IMR-90 (cell line): ENCODE measurements around the gene IRF2BP2. TPM values are rescaled to one million over a fixed set of nuclear protein-coding genes. Genes with fewer than 3 reads are reported as not detected.
A peak's percentile ranks its signal among the peaks of the same experiment; 100 is the strongest.

Experiments
- ATAC-seq: fragments of 200-7000 bp; cut with Tn5 transposase; 2 replicates; pipeline ENCODE4 v1.9.1; 2020; ENCODE audit warnings: low read depth, mild to moderate bottlenecking, moderate library complexity
- BruUV-seq: library from RNA; stranded (reverse); fragments of 400-500 nt; replicated peaks from 2 replicates; lab custom pipeline; 2021; lab: Mats Ljungman, UMichigan
- CTCF ChIA-PET: fragments of 300-600 bp; formaldehyde crosslinking; extraction: SDS; loops from one replicate; lab custom pipeline; 2021; ENCODE audit warnings: antibody characterized with exemption; lab: Yijun Ruan, JAX
- POLR2A ChIA-PET: fragments of 300-600 bp; sonication (Branson Sonifier 250); formaldehyde crosslinking; loops from one replicate; lab custom pipeline; 2022; ENCODE audit warnings: antibody characterized with exemption; ENCODE audit not compliant: unreplicated experiment; lab: Charles Lee
- DNase-seq: peaks from one replicate; pipeline ENCODE4 v3.0.0; 2013
- H2AFZ ChIP-seq: replicated peaks from 2 replicates; pipeline ENCODE3; 2013; ENCODE audit warnings: low read length, mild to moderate bottlenecking; ENCODE audit not compliant: poor library complexity
- H2AK5ac ChIP-seq: 2 replicates; pipeline ENCODE4 v1.6.1; 2013; ENCODE audit warnings: low read depth, low read length, inconsistent platforms
- H2AK9ac ChIP-seq: replicated peaks from 2 replicates; pipeline ENCODE3; 2013; ENCODE audit warnings: mild to moderate bottlenecking, low read depth, low read length, moderate library complexity; ENCODE audit not compliant: poor library complexity
- H2BK120ac ChIP-seq: 2 replicates; pipeline ENCODE4 v1.6.1; 2013; ENCODE audit warnings: low read depth, low read length, inconsistent platforms
- H2BK15ac ChIP-seq: 3 replicates; pipeline ENCODE4 v1.6.1; 2013; ENCODE audit warnings: low read depth, low read length, inconsistent platforms
- H2BK20ac ChIP-seq: 2 replicates; pipeline ENCODE4 v1.6.1; 2013; ENCODE audit warnings: low read depth, mild to moderate bottlenecking, inconsistent platforms, low read length, moderate library complexity
- H2BK5ac ChIP-seq: 2 replicates; pipeline ENCODE4 v1.6.1; 2013; ENCODE audit warnings: mild to moderate bottlenecking, low read depth, low read length, inconsistent platforms; ENCODE audit not compliant: poor library complexity, severe bottlenecking
- H3K14ac ChIP-seq: replicated peaks from 2 replicates; pipeline ENCODE4 v1.6.1; 2013; ENCODE audit warnings: low read depth, low read length, inconsistent platforms
- H3K18ac ChIP-seq: 2 replicates; pipeline ENCODE4 v1.6.1; 2013; ENCODE audit warnings: low read depth, low read length, control low read depth
- H3K23ac ChIP-seq: 2 replicates; pipeline ENCODE4 v1.6.1; 2013; ENCODE audit warnings: low read depth, low read length, inconsistent platforms
- H3K27ac ChIP-seq: 2 replicates; pipeline ENCODE4 v1.5.1; 2013; ENCODE audit warnings: mild to moderate bottlenecking, control low read depth, low read length; ENCODE audit not compliant: insufficient read depth
- H3K27me3 ChIP-seq: 2 replicates; pipeline ENCODE4 v1.6.1; 2013; ENCODE audit warnings: low read length; ENCODE audit not compliant: control insufficient read depth, insufficient read depth
- H3K36me3 ChIP-seq: 2 replicates; pipeline ENCODE4 v1.6.1; 2013; ENCODE audit warnings: low read length, mixed read lengths; ENCODE audit not compliant: control insufficient read depth, insufficient read depth
- H3K4ac ChIP-seq: 2 replicates; pipeline ENCODE4 v1.6.1; 2013; ENCODE audit warnings: low read depth, low read length, inconsistent platforms
- H3K4me1 ChIP-seq: 2 replicates; pipeline ENCODE4 v1.6.1; 2013; ENCODE audit warnings: low read length, mixed read lengths; ENCODE audit not compliant: control insufficient read depth, insufficient read depth
- H3K4me2 ChIP-seq: 2 replicates; pipeline ENCODE4 v1.6.1; 2013; ENCODE audit warnings: low read depth, mild to moderate bottlenecking, control low read depth, low read length, moderate library complexity
- H3K4me3 ChIP-seq: 2 replicates; pipeline ENCODE4 v1.5.1; 2013; ENCODE audit warnings: low read depth, mild to moderate bottlenecking, control low read depth, low read length, moderate library complexity; ENCODE audit not compliant: insufficient read depth
- H3K56ac ChIP-seq: 2 replicates; pipeline ENCODE4 v1.6.1; 2013; ENCODE audit warnings: low read length, inconsistent platforms; ENCODE audit not compliant: insufficient read depth; ENCODE audit errors: extremely low read depth
- H3K79me1 ChIP-seq, 2 experiments: 2 replicates each; pipeline ENCODE4 v1.6.1; 2013; ENCODE audit warnings: low read length in 2 of 2, inconsistent platforms in 1 of 2, low read depth in 1 of 2
- H3K9ac ChIP-seq: 2 replicates; pipeline ENCODE4 v1.6.1; 2013; ENCODE audit warnings: low read depth, low read length, control low read depth
- H3K9me1 ChIP-seq: 2 replicates; pipeline ENCODE4 v1.6.1; 2013; ENCODE audit warnings: low read length, inconsistent platforms; ENCODE audit not compliant: insufficient read depth
- H3K9me3 ChIP-seq: 2 replicates; pipeline ENCODE4 v1.6.1; 2013; ENCODE audit warnings: low read length; ENCODE audit not compliant: control insufficient read depth, insufficient read depth
- H4K20me1 ChIP-seq: 2 replicates; pipeline ENCODE4 v1.6.1; 2013; ENCODE audit warnings: low read length, inconsistent platforms; ENCODE audit not compliant: insufficient read depth
- H4K5ac ChIP-seq: 2 replicates; pipeline ENCODE4 v1.6.1; 2013; ENCODE audit warnings: mild to moderate bottlenecking, low read depth, low read length, control low read depth
- H4K8ac ChIP-seq, 2 experiments: 2 replicates each; pipeline ENCODE4 v1.6.1; 2013; ENCODE audit warnings: low read depth in 2 of 2, low read length in 2 of 2, control low read depth in 1 of 2, inconsistent platforms in 1 of 2
- H4K91ac ChIP-seq: 2 replicates; pipeline ENCODE4 v1.6.1; 2013; ENCODE audit warnings: low read depth, low read length, inconsistent platforms; ENCODE audit not compliant: insufficient read depth
- BHLHE40 ChIP-seq: fragments of 150-350 bp; IDR thresholded peaks from 2 replicates; pipeline ENCODE4 v1.6.1; 2016; ENCODE audit warnings: mild to moderate bottlenecking, low read depth, low read length
- CEBPB ChIP-seq: IDR thresholded peaks from 2 replicates; pipeline ENCODE4 v1.6.1; 2012; ENCODE audit warnings: low read depth, low read length, improper control_type of control experiment
- CTCF ChIP-seq: conservative IDR thresholded peaks from 2 replicates; pipeline ENCODE4 v1.5.1; 2012; ENCODE audit warnings: mild to moderate bottlenecking, low read depth, low read length, improper control_type of control experiment
- ELK1 ChIP-seq: fragments of 150-350 bp; IDR thresholded peaks from 2 replicates; pipeline ENCODE4 v1.6.1; 2016; ENCODE audit warnings: low read depth, mild to moderate bottlenecking, low read length, moderate library complexity, borderline replicate concordance
- FOS ChIP-seq: fragments of 150-350 bp; IDR thresholded peaks from 2 replicates; pipeline ENCODE4 v1.6.1; 2016; ENCODE audit warnings: low read depth, low read length
- MAFK ChIP-seq: IDR thresholded peaks from 2 replicates; pipeline ENCODE4 v1.6.1; 2012; ENCODE audit warnings: low read depth, low read length, improper control_type of control experiment
- MAZ ChIP-seq: IDR thresholded peaks from 2 replicates; pipeline ENCODE4 v1.6.1; 2012; ENCODE audit warnings: low read depth, mild to moderate bottlenecking, low read length, improper control_type of control experiment, moderate library complexity, borderline replicate concordance
- MXI1 ChIP-seq: IDR thresholded peaks from 2 replicates; pipeline ENCODE4 v1.6.1; 2012; ENCODE audit warnings: low read depth, mild to moderate bottlenecking, low read length, moderate library complexity, borderline replicate concordance
- NFE2L2 ChIP-seq: fragments of 150-350 bp; IDR thresholded peaks from 2 replicates; pipeline ENCODE4 v1.6.1; 2016; ENCODE audit warnings: low read depth, mild to moderate bottlenecking, low read length
- RAD21 ChIP-seq: IDR thresholded peaks from 2 replicates; pipeline ENCODE4 v1.6.1; 2012; ENCODE audit warnings: low read length, improper control_type of control experiment
- RCOR1 ChIP-seq: IDR thresholded peaks from 2 replicates; pipeline ENCODE4 v1.6.1; 2012; ENCODE audit warnings: mild to moderate bottlenecking, low read length, improper control_type of control experiment; ENCODE audit not compliant: insufficient replicate concordance
- RFX5 ChIP-seq: IDR thresholded peaks from 2 replicates; pipeline ENCODE4 v1.8.0; 2012; ENCODE audit warnings: low read depth, mild to moderate bottlenecking, low read length, moderate library complexity
- SMC3 ChIP-seq: fragments of 150-350 bp; IDR thresholded peaks from 2 replicates; pipeline ENCODE4 v1.6.1; 2016; ENCODE audit warnings: low read depth, mild to moderate bottlenecking, antibody characterized with exemption, low read length, moderate library complexity
- USF2 ChIP-seq: fragments of 150-350 bp; IDR thresholded peaks from 2 replicates; pipeline ENCODE4 v1.6.1; 2017; ENCODE audit warnings: mild to moderate bottlenecking, antibody characterized with exemption, low read length, low read depth
- WGBS, 2 experiments: methylation state at CpG; one replicate each; pipeline versions ENCODE4 v1.1.5 to v1.1.7; 2013; ENCODE audit warnings: missing lambda C conversion rate in 2 of 2; ENCODE audit not compliant: insufficient read length in 1 of 2; ENCODE audit errors: extremely low coverage in 2 of 2; 5-methylcytosine and 5-hydroxymethylcytosine counted together
- dilution Hi-C: fragments of 300-500 bp; cut with HindIII; formaldehyde crosslinking; loops from one replicate; pipeline ENCODE4 v1.14.3; 2018; ENCODE audit warnings: low sequenced_read_pairs; ENCODE audit not compliant: unreplicated experiment
- in situ Hi-C: fragments of 300-500 bp; cut with MboI; formaldehyde crosslinking; loops from 3 replicates; pipeline ENCODE4 v1.14.3; 2019; ENCODE audit warnings: low sequenced_read_pairs, inconsistent platforms, mixed read lengths
- intact Hi-C: fragments of 100-400 bp; cut with micrococcal nuclease; formaldehyde crosslinking; loops from 2 replicates; pipeline ENCODE4 v1.10.0; 2022
- polyA plus RNA-seq, 3 experiments: library from polyadenylated mRNA; depleted of rRNA; stranded (reverse); fragments of >200 nt; gene quantifications; 2 replicates each; pipeline ENCODE4 v1.2.3, GENCODE V29; 2012; ENCODE audit warnings: low replicate concordance in 1 of 3
- total RNA-seq: library from RNA; depleted of rRNA; stranded (reverse); fragments of >200 nt; gene quantifications from 2 replicates; pipeline ENCODE4 v1.2.3, GENCODE V29; 2012

The IRF2BP2 gene
- total and polyA plus RNA-seq, 2 of the 4 experiments (the other 2 are of a cell fraction), result 47.0 to 66.6 TPM

- BruUV-seq, result no TSS peak
- peak overlapping the region; percentile 96 for H3K4ac ChIP-seq
- CTCF ChIA-PET, result no interaction called here
Observed at GRCh38 chr1:234617986-234618736, 8.2 kb upstream of the IRF2BP2 start.

More at GRCh38 chr1:234617986-234618736, 8.2 kb upstream of the IRF2BP2 start:
- Histone ChIP-seq H2BK20ac (peak overlapping the region; percentile 99), H3K4me2 (peak overlapping the region; percentile 9; the same call in 1 of the 2 replicates), H3K23ac (peak overlapping the region; percentile 98; the same call in 1 of the 2 replicates), H3K56ac (peak overlapping the region; percentile 89), H3K36me3 (no peaks in the 10 kb centered on the region), H3K4me1 (peaks cover 30% of the 10 kb centered on the region), H3K4me3 (no peak overlapping the region), H2AK9ac (peak overlapping the region; percentile 13), H3K9ac (peak overlapping the region; percentile 59; the same call in 1 of the 2 replicates), H4K91ac (peak overlapping the region; percentile 96), H3K9me3 (no peaks in the 10 kb centered on the region), H3K14ac (peak overlapping the region; percentile 95), H4K20me1 (no peaks in the 10 kb centered on the region), H3K18ac (peak overlapping the region; percentile 100), H2AFZ (no peak overlapping the region), H4K8ac (peak overlapping the region; percentile 86 to 97), H3K27ac (peak overlapping the region; percentile 99), H2BK120ac (peak overlapping the region; percentile 98), H2AK5ac (peak overlapping the region; percentile 91), H3K9me1 (peaks cover 11% of the 10 kb centered on the region), H3K79me1 (peaks cover 0 to 5% of the 10 kb centered on the region in 2 experiments; a peak in 2 of 4 replicates), H3K27me3 (no peaks in the 10 kb centered on the region), H2BK5ac (peak overlapping the region; percentile 100), H4K5ac (peak overlapping the region; percentile 100), H2BK15ac (peak overlapping the region; percentile 96)
- TF ChIP-seq FOS, result no peak
- TF ChIP-seq CEBPB, result no peak
- no peak for TF ChIP-seq NFE2L2
- no peak for TF ChIP-seq MAFK
- no peak for TF ChIP-seq MXI1
- TF ChIP-seq ELK1, result no peak
- no peak for TF ChIP-seq BHLHE40
- TF ChIP-seq CTCF, result no peak
- no peak for TF ChIP-seq MAZ
- no peak for TF ChIP-seq RAD21
- no peak for TF ChIP-seq RCOR1
- TF ChIP-seq USF2, result no peak
- TF ChIP-seq SMC3, result no peak
- TF ChIP-seq RFX5, result no peak
- peak; percentile 85 for DNase-seq
- no CpG with 5 or more reads among the region's 7 CpGs for WGBS, 2 experiments
- POLR2A ChIA-PET, result no interaction called here
- dilution Hi-C loops (no loop called here), intact Hi-C loops (no loop called here), in situ Hi-C loops (loop anchor here (25.0 kb wide), 1 partner anchor 244 kb away; no protein-coding TSS in a partner anchor)
- ATAC-seq, result peak; percentile 56
